Heart right ventricle (tissue), 16 donors: ENCODE results near the gene IQCK. TPM values are rescaled to one million over a fixed set of nuclear protein-coding genes. Genes with fewer than 3 reads are reported as not detected.

ENCODE experiments used
- ATAC-seq, 8 donors: fragments of 200-7000 bp; cut with Tn5 transposase; one replicate each; pipeline ENCODE4 v1.9.1; 2020; ENCODE audit warnings: mild to moderate bottlenecking in 8 of 8, moderate library complexity in 8 of 8, moderate number of reproducible peaks in 1 of 8
- DNase-seq, 2 donors: peaks; one replicate each; pipeline ENCODE4 v3.0.0-alpha.2; 2020
- H3K27ac ChIP-seq, 10 donors: fragments of 200-600 bp; sonication (generic) in 2 of 10; one replicate each; pipeline versions ENCODE4 v1.5.0 to v1.8.0; 2020 to 2022; ENCODE audit warnings: mild to moderate bottlenecking in 3 of 10
- H3K27me3 ChIP-seq, 7 donors: fragments of 200-600 bp; one replicate each; pipeline ENCODE4 v1.8.0; 2021 to 2022; ENCODE audit warnings: mild to moderate bottlenecking in 2 of 7
- H3K36me3 ChIP-seq, 9 donors: fragments of 200-600 bp; sonication (generic) in 1 of 9; one replicate each; pipeline versions ENCODE4 v1.5.0 to v1.8.0; 2020 to 2022; ENCODE audit warnings: mild to moderate bottlenecking in 2 of 9
- H3K4me1 ChIP-seq, 9 donors: fragments of 200-600 bp; sonication (generic) in 1 of 9; one replicate each; pipeline versions ENCODE4 v1.5.0 to v1.8.0; 2020 to 2022; ENCODE audit warnings: mild to moderate bottlenecking in 4 of 9
- H3K4me3 ChIP-seq, 10 donors: fragments of 200-600 bp; sonication (generic) in 2 of 10; one replicate each; pipeline versions ENCODE4 v1.5.0 to v1.8.0; 2020 to 2022; ENCODE audit warnings: mild to moderate bottlenecking in 7 of 10, moderate library complexity in 2 of 10
- H3K9me3 ChIP-seq, 11 donors: fragments of 200-600 bp in 10 of 11; sonication (generic) in 2 of 11; one replicate each; pipeline versions ENCODE4 v1.5.0 to v1.8.0; 2013 to 2022; ENCODE audit warnings: mild to moderate bottlenecking in 2 of 11, control low read depth in 1 of 11, moderate library complexity in 1 of 11
- WGBS, 2 donors: extraction: QIAGEN DNeasy Blood & Tissue Kit; methylation state at CpG; one replicate each; pipeline ENCODE4 v1.1.7; 2013; ENCODE audit warnings: inconsistent platforms in 1 of 2; 5-methylcytosine and 5-hydroxymethylcytosine counted together
- intact Hi-C, 10 donors: fragments of 100-400 bp; cut with DNase I; formaldehyde crosslinking; loops; one replicate each; pipeline versions ENCODE4 v1.11.1 to v1.14.2; 2022
- polyA plus RNA-seq, 2 donors: library from polyadenylated mRNA; stranded (reverse); fragments of 200-250 nt; gene quantifications; one replicate each; pipeline ENCODE4 v1.2.3, GENCODE V29; 2013
- total RNA-seq, 10 donors: library from RNA; stranded (reverse); fragmentation: NEBNext Ultra II Directional in 3 of 10; extraction: Animal tissue kit (Norgen Biotek cat#: 25700) in 3 of 10; gene quantifications; one replicate each; pipeline versions ENCODE4 v1.2.1 to v1.2.4, GENCODE V29; 2021 to 2023
- TF ChIP-seq, protein P1 (sequence below), 9 donors: fragments of 200-600 bp; sonication (generic) in 2 of 9; IDR thresholded peaks; one replicate each; pipeline versions ENCODE4 v1.5.0 to v1.8.0; 2021 to 2022; ENCODE audit warnings: antibody characterized with exemption in 9 of 9, mild to moderate bottlenecking in 5 of 9, moderate library complexity in 1 of 9
- donor health status: Arrhythmogenic right ventricular cardiomyopathy.
- donor health status: ischemic (EF 13 %, LVEDD 7.1; RV severe dilation, severe dysfunction).
- donor health status: healthy with polysubstance abuse.
- donor health status: DM: no; HTN: yes; CAD: no.
- donor health status: DM: no; HTN: no; CAD: no.
- donor health status: ischemic (EF 25% LVEDD 6.9; RV normal size, moderate dysfunction).
- donor health status: ischemic (EF 25% LVEDD 5.7; RV mildly dilated, moderate dysfunction).
- donor health status: healthy.
- donor health status: DM: yes; HTN: yes; CAD: no.
- donor health status: Ischemic cardiomyopathy.
- donor health status: ischemic (EF 35%, LVEDD 5.7; RV mildly dilated, moderate dysfunction).
- donor health status: nonischemic (EF 11% LVEDD 7.7; RV severe dilation, severe dysfunction).
- donor health status: DM: yes; HTN: yes; CAD: no.
- donor health status: PGD.
- donor health status: ischemic (EF 29% LVEDD 5.4; RV normal size, mild dysfunction).
- donor health status: nonischemic (EF 23%, LVEDD 6.1; RV moderate dilation, normal function).

IQCK gene
- total and polyA plus RNA-seq, 12 donors: 5.5 to 11.7 (median 7.4) TPM

DNA sequence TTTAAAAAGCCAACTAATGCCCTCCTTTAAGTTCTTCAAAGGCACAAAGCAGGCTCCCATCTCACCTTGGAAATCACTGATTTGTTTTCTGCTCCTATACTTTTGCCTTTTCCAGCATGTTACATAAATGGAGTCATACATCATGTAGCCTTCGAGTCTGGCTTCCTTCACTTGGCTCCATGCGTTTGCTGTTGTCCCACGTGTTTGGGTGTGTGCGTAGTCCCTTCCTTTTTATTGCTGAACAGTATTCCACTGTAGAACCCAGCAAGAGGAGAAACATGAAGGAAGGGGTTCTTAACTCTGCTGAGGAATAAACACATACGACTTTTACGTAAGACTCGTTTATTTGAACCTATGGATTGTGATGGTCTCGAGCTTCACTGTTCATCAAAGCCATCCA lies 84.5 kb downstream of the IQCK start:
- Histone ChIP-seq H3K27me3 (no peaks in the 10 kb centered on the region), H3K9me3 (peaks cover 0 to 19% (median 0%) of the 10 kb centered on the region in 11 donors), H3K36me3 (no peaks in the 10 kb centered on the region), H3K27ac (peak overlapping the region in 6 of 10 donors; percentile 51 to 85 (median 81)), H3K4me1 (peaks cover 6 to 37% (median 16%) of the 10 kb centered on the region in 9 donors), H3K4me3 (no peak overlapping the region)
- 72 to 86% methylated on average over 8 of the region's 8 CpGs for WGBS, 2 donors
- TF ChIP-seq, protein P1, sequence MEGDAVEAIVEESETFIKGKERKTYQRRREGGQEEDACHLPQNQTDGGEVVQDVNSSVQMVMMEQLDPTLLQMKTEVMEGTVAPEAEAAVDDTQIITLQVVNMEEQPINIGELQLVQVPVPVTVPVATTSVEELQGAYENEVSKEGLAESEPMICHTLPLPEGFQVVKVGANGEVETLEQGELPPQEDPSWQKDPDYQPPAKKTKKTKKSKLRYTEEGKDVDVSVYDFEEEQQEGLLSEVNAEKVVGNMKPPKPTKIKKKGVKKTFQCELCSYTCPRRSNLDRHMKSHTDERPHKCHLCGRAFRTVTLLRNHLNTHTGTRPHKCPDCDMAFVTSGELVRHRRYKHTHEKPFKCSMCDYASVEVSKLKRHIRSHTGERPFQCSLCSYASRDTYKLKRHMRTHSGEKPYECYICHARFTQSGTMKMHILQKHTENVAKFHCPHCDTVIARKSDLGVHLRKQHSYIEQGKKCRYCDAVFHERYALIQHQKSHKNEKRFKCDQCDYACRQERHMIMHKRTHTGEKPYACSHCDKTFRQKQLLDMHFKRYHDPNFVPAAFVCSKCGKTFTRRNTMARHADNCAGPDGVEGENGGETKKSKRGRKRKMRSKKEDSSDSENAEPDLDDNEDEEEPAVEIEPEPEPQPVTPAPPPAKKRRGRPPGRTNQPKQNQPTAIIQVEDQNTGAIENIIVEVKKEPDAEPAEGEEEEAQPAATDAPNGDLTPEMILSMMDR (IDR thresholded peaks at IDR 0.05): no peak
- intact Hi-C loops: loop anchor here in 1 of 10 donors (5.0 kb wide), 1 partner anchor 75 kb away; no protein-coding TSS in a partner anchor
- peak in 1 of 8 donors; percentile 48 for ATAC-seq
- no peak for DNase-seq

DNA sequence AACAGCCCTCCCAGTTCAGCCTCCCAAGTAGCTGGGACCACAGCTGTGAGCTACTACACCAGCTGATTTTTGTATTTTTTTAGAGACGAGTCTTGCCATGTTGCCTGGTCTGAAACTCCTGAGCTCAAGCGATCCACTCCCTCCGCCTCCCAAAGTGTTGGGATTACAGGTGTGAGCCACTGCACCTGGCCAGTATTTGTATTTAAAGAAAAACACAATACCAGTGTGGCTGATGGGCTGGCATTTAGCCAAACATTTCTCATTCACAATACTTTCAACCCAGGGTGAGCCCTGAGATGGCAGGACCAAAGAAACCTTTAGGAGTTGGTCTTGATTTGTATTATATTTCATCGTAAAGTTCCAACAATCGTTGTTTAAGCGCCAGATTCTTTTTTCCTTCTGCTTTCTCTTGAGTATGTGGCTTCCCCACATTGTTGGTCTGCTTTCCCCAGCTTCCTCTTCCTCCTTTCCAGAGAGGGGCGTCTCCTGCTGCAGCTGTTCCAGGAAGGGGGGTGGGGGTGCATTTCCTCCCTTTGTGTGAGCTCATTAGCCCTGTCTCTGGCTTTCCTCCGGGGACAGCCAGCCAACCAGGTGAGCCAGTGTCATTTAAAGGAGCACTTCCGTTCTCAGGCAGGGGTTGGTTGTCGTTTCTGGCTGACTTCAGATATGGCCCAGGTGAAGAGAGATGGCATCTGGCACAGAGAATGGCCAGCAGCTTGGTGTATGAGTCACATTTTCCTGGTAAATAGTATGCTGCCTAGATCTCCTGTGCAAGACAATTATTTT lies 86.7 kb downstream of the IQCK start:
- Histone ChIP-seq H3K27ac (peak overlapping the region; percentile 51 to 85 (median 72)), H3K27me3 (no peaks in the 10 kb centered on the region), H3K9me3 (peaks cover 0 to 19% (median 0%) of the 10 kb centered on the region in 11 donors), H3K36me3 (no peaks in the 10 kb centered on the region), H3K4me3 (no peak overlapping the region), H3K4me1 (peaks cover 6 to 58% (median 37%) of the 10 kb centered on the region in 9 donors)
- WGBS, 2 donors: 60 to 61% methylated on average over 10 of the region's 10 CpGs
- DNase-seq: peak; percentile 66 to 90
- intact Hi-C loops: loop anchor here in 3 of 10 donors (5.0 kb wide), 4 partner anchors 52 to 87 kb away; partner anchors contain the start of genes IQCK (in 1 of the 3) and KNOP1 (in 1 of the 3)
- TF ChIP-seq, protein P1 (IDR thresholded peaks at IDR 0.05): no peak
- peak; percentile 79 to 89 (median 87) for ATAC-seq

DNA sequence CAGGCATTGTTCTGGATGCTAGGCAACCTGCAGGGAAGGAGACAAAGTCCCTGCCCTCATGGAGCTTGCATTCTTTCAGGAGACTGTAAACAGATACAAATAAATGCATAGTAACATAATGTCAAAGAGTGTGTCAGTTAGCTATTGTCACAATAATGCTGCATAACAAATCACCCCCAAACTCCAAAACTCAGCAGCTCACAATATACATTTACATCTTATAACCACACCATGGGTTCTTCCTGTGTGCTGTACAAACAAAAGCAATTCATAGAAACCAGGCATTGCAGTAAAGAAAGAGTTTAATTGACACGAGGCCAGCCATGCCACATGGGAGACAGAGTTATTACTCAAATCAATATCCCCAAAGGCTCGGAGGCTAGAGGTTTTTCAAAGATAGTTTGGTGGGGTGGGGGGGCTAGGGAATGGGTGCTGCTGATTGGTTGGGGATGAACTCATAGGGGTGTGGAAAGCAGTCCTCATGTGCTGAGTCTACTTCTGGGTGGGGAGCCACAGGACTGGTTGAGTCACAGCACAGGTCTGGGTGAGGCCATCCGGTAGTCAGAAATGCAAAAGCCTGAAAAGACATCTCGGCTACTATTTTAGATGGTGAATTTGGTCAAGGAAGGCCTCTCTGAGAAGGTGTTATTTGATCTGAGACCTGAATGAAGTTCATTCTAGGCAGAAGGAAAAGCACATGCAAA lies 87.5 kb downstream of the IQCK start:
- Histone ChIP-seq H3K36me3 (no peaks in the 10 kb centered on the region), H3K4me3 (no peak overlapping the region), H3K4me1 (peaks cover 6 to 60% (median 37%) of the 10 kb centered on the region in 9 donors), H3K27ac (peak overlapping the region; percentile 18 to 85 (median 50)), H3K27me3 (no peaks in the 10 kb centered on the region), H3K9me3 (peaks cover 0 to 19% (median 0%) of the 10 kb centered on the region in 11 donors)
- DNase-seq (no peak), ATAC-seq (no peak)
- intact Hi-C loops: loop anchor here in 2 of 10 donors (5.0 kb wide), 3 partner anchors 53 to 88 kb away; partner anchors contain the start of genes IQCK (in 1 of the 2) and KNOP1 (in 1 of the 2)
- TF ChIP-seq, protein P1 (IDR thresholded peaks at IDR 0.05): no peak
- 93 to 94% methylated on average over 4 of the region's 4 CpGs for WGBS, 2 donors

DNA sequence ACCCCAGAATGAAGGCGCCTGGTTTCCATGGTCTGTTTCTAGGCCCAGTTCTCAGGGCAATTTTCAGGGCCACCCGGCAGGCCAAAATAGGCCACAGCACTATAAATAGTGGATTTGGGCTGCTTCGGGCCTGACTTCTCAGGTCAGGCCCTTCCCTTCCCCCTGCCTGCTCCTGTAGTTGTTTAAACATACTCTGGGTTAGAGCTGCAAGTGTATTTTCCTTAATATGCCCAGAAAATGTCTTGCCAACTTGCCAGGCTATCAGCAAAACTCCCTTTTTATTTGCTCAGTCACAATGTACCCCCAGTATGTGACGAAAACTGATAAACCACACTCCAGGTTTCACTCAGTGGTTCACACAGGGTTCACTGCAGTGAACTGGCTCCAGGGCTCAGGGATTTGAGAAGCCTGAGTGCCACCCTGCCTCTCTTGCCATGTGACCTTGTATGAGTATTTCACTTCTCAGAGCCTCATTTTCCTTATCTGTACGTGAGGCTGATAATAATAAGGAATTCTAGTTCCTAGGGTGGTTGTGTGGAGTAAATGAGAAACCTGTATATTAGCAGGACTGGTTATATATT lies 90.1 kb downstream of the IQCK start:
- DNase-seq: no peak
- no peak overlapping the region for H3K4me3 ChIP-seq
- TF ChIP-seq, protein P1 (IDR thresholded peaks at IDR 0.05): no peak
- 44 to 53% methylated on average over 5 of the region's 5 CpGs for WGBS, 2 donors
- intact Hi-C loops: loop anchor here in 2 of 10 donors (5.0 kb wide), 3 partner anchors 56 to 91 kb away; partner anchors contain the start of genes IQCK (in 1 of the 2) and KNOP1 (in 1 of the 2)
- no peaks in the 10 kb centered on the region for H3K27me3 ChIP-seq
- H3K36me3 ChIP-seq: no peaks in the 10 kb centered on the region
- ATAC-seq: peak in 5 of 8 donors; percentile 30 to 55 (median 37)
- peaks cover 6 to 70% (median 41%) of the 10 kb centered on the region in 9 donors for H3K4me1 ChIP-seq
- H3K27ac ChIP-seq: peak overlapping the region; percentile 29 to 84 (median 66)
- peaks cover 0 to 25% (median 5%) of the 10 kb centered on the region in 11 donors for H3K9me3 ChIP-seq
